Activated naive CD8-positive, alpha-beta T cell treated with anti-CD3 and anti-CD28 coated beads, Interleukin-2, amount 10 ng/mL, durations not matched to agents 7 days and 5 days (primary cell): Measurements from ENCODE around the gene IL13RA1. TPM values are rescaled to one million over a fixed set of nuclear protein-coding genes. Genes with fewer than 3 reads are reported as not detected.
"Not testable (repeated sequence)": the region's sequence is repeated elsewhere in the genome, so short reads cannot be mapped to it uniquely, and the experiment has no call there.

Experiments
- ATAC-seq: fragments of 150-1000 bp; cut with Tn5 transposase; one replicate; pipeline ENCODE4 v1.10.0; 2021; ENCODE audit warnings: low read depth, moderate library complexity
- POLR2A ChIA-PET: fragments of 350-600 bp; sonication (Branson Sonifier 250); formaldehyde crosslinking; loops from one replicate; lab custom pipeline; 2021; ENCODE audit warnings: antibody characterized with exemption; lab: Charles Lee
- DNase-seq: peaks from one replicate; pipeline ENCODE4 v3.0.0; 2021
- H3K27ac Mint-ChIP-seq: one replicate; pipeline ENCODE4 v1.8.0; 2022; ENCODE audit warnings: mild to moderate bottlenecking, mixed read lengths
- H3K27me3 Mint-ChIP-seq: one replicate; pipeline ENCODE4 v1.8.0; 2022; ENCODE audit warnings: mild to moderate bottlenecking, moderate library complexity, mixed read lengths
- H3K36me3 Mint-ChIP-seq: one replicate; pipeline ENCODE4 v1.8.0; 2021; ENCODE audit warnings: mild to moderate bottlenecking, mixed read lengths
- H3K4me1 Mint-ChIP-seq: one replicate; pipeline ENCODE4 v1.8.0; 2021; ENCODE audit warnings: mixed read lengths
- H3K4me3 Mint-ChIP-seq: one replicate; pipeline ENCODE4 v1.8.0; 2022; ENCODE audit warnings: mild to moderate bottlenecking, moderate library complexity, mixed read lengths
- H3K9me3 Mint-ChIP-seq: one replicate; pipeline ENCODE4 v1.8.0; 2021; ENCODE audit warnings: mixed read lengths
- total RNA-seq, 2 experiments: library from RNA; stranded (reverse); gene quantifications; one replicate each; pipeline ENCODE4 v1.2.3, GENCODE V29; 2021

The IL13RA1 gene
- total RNA-seq, 2 experiments from 2014 or later: 0.62 to 0.69 TPM

DNA sequence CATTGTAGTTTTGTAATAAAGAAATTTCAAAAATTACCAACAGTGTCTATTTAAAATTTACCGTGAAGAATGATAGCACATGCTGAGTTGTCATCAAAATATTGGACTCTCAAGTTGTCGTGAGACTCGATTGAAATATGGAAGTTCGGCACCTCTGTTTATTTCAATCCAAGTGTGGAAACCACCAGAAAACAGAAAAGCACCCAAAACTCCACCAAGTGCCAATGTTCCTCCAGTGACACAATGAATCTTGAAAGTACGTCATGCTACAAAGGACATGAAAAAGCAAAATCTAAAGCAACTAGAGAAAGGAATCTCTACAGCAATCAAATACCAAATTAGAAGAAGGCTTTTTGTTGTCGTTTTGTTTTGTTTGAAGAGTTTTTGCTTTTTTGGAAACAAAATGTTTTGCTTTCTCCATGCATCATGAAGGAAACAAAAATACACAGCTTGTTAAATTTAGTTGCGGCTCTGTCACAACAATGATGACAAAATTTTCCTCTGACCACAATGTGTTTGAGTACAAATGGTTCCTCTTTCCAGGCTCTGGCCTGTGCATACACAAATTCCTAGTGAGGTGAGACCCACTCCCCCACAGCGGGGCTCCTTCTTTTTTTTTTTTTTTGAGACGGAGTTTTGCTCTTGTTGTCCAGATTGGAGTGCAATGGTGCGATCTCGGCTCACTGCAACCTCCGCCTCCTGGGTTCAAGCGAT, 9.6 kb upstream of the IL13RA1 start:
- H3K27me3 Mint-ChIP-seq: no peaks in the 10 kb centered on the region
- ATAC-seq (no peak), DNase-seq (no peak)
- no peak overlapping the region for H3K4me3 Mint-ChIP-seq
- peaks cover 3% of the 10 kb centered on the region for H3K4me1 Mint-ChIP-seq
- POLR2A ChIA-PET: no interaction called here
- H3K36me3 Mint-ChIP-seq: no peaks in the 10 kb centered on the region
- H3K9me3 Mint-ChIP-seq: no peaks in the 10 kb centered on the region
- H3K27ac Mint-ChIP-seq: no peak overlapping the region

DNA sequence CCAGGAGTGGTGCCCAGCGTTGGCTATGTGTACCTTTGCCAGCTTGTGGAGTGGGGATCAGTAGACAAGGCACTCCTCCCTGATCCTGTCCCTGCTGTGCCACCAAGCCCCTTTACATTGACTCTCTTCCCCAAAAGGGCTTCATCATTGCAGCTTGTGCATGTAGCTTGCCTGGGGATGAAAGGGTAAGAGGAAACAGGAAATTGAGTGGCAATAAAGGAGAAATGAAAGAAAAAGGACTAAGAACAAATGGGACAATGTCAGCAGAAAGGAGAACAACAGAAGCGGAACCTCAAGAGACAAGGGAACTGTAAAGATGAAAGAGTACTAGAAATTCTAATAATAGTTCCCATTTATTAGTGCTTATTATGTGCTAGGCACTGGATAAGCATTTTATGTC, 8.7 kb upstream of the IL13RA1 start:
- Mint-ChIP-seq H3K4me3 (no peak overlapping the region), H3K36me3 (no peaks in the 10 kb centered on the region), H3K27ac (no peak overlapping the region), H3K9me3 (no peaks in the 10 kb centered on the region), H3K27me3 (no peaks in the 10 kb centered on the region), H3K4me1 (peaks cover 3% of the 10 kb centered on the region)
- DNase-seq (no peak), ATAC-seq (no peak)
- POLR2A ChIA-PET: no interaction called here

GRCh38 chrX:118720058-118720707, 7.2 kb upstream of the IL13RA1 start:
- peaks cover 3% of the 10 kb centered on the region for H3K4me1 Mint-ChIP-seq
- H3K4me3 Mint-ChIP-seq: no peak overlapping the region
- POLR2A ChIA-PET: no interaction called here
- H3K27me3 Mint-ChIP-seq: peaks cover 2% of the 10 kb centered on the region
- no peak overlapping the region for H3K27ac Mint-ChIP-seq
- no peaks in the 10 kb centered on the region for H3K9me3 Mint-ChIP-seq
- ATAC-seq (no peak), DNase-seq (no peak)
- H3K36me3 Mint-ChIP-seq: no peaks in the 10 kb centered on the region

GRCh38 chrX:118723376-118723775, 4.0 kb upstream of the IL13RA1 start:
- peaks cover 5% of the 10 kb centered on the region for H3K4me1 Mint-ChIP-seq
- DNase-seq: no peak
- H3K4me3 Mint-ChIP-seq: no peak overlapping the region
- no peak for ATAC-seq
- no peak overlapping the region for H3K27ac Mint-ChIP-seq
- no peaks in the 10 kb centered on the region for H3K36me3 Mint-ChIP-seq
- H3K9me3 Mint-ChIP-seq: no peaks in the 10 kb centered on the region
- peaks cover 15% of the 10 kb centered on the region for H3K27me3 Mint-ChIP-seq
- POLR2A ChIA-PET: no interaction called here

GRCh38 chrX:118724365-118724764, 3.0 kb upstream of the IL13RA1 start:
- Mint-ChIP-seq H3K27ac (no peak overlapping the region), H3K27me3 (peaks cover 25% of the 10 kb centered on the region), H3K9me3 (no peaks in the 10 kb centered on the region), H3K36me3 (no peaks in the 10 kb centered on the region), H3K4me1 (peaks cover 3% of the 10 kb centered on the region), H3K4me3 (no peak overlapping the region)
- POLR2A ChIA-PET: no interaction called here
- ATAC-seq: no peak
- DNase-seq: no peak

DNA sequence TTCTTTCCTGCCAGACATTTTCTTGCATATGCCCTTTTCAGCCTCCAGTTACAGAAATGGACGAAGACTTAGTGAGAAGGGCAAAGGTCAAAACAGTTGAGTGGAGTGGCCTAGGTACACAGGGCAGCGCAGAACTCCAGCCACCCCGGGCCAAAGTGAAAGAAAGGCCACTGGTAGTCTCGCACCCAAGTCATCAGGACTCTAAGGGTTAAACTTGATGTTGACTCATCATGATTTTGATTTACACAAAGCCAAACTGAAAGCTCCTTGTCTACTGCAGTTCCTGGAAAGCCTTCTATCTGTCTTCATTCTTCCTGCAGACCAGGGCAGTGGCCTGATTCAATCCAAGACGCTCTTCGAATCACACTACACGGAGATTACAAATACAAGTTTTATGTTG, 2.6 kb upstream of the IL13RA1 start:
- H3K27me3 Mint-ChIP-seq: peaks cover 28% of the 10 kb centered on the region
- ATAC-seq (no peak), DNase-seq (no peak)
- H3K4me3 Mint-ChIP-seq: no peak overlapping the region
- no peak overlapping the region for H3K27ac Mint-ChIP-seq
- H3K4me1 Mint-ChIP-seq: peaks cover 3% of the 10 kb centered on the region
- no peaks in the 10 kb centered on the region for H3K36me3 Mint-ChIP-seq
- POLR2A ChIA-PET: no interaction called here
- H3K9me3 Mint-ChIP-seq: no peaks in the 10 kb centered on the region

DNA sequence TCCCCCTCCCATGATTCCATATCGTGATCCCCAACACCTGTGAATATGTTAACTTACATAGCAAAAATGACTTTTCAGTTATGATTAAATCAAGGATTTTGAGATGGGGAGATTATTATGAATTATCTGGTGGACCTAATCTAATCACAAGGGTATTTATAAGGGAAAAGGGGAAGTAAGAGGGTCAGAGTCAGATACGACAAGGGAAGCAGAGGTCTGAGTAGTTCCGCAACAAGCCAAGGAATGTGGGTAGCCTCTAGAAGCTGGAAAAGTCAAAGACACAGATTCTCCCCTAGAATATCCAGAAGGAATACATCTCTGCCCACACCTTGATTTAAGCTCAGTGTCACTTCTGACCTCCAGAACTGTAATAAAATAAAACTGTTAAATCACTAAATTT, 1.0 kb upstream of the IL13RA1 start:
- Mint-ChIP-seq H3K36me3 (no peaks in the 10 kb centered on the region), H3K4me1 (peaks cover 3% of the 10 kb centered on the region), H3K9me3 (no peaks in the 10 kb centered on the region), H3K27me3 (peaks cover 35% of the 10 kb centered on the region), H3K27ac (no peak overlapping the region), H3K4me3 (peak overlapping the region; percentile 39)
- DNase-seq (no peak), ATAC-seq (no peak)
- POLR2A ChIA-PET: no interaction called here

GRCh38 chrX:118727686-118728339, 407 bp downstream of the IL13RA1 start:
- no peaks in the 10 kb centered on the region for H3K9me3 Mint-ChIP-seq
- no peak overlapping the region for H3K4me3 Mint-ChIP-seq
- POLR2A ChIA-PET: no interaction called here
- no peaks in the 10 kb centered on the region for H3K36me3 Mint-ChIP-seq
- peaks cover 3% of the 10 kb centered on the region for H3K4me1 Mint-ChIP-seq
- ATAC-seq (no peak), DNase-seq (no peak)
- H3K27ac Mint-ChIP-seq: no peak overlapping the region
- H3K27me3 Mint-ChIP-seq: peaks cover 35% of the 10 kb centered on the region

GRCh38 chrX:118729042-118729652, 1.7 kb downstream of the IL13RA1 start:
- H3K36me3 Mint-ChIP-seq: no peaks in the 10 kb centered on the region
- peaks cover 35% of the 10 kb centered on the region for H3K27me3 Mint-ChIP-seq

DNA sequence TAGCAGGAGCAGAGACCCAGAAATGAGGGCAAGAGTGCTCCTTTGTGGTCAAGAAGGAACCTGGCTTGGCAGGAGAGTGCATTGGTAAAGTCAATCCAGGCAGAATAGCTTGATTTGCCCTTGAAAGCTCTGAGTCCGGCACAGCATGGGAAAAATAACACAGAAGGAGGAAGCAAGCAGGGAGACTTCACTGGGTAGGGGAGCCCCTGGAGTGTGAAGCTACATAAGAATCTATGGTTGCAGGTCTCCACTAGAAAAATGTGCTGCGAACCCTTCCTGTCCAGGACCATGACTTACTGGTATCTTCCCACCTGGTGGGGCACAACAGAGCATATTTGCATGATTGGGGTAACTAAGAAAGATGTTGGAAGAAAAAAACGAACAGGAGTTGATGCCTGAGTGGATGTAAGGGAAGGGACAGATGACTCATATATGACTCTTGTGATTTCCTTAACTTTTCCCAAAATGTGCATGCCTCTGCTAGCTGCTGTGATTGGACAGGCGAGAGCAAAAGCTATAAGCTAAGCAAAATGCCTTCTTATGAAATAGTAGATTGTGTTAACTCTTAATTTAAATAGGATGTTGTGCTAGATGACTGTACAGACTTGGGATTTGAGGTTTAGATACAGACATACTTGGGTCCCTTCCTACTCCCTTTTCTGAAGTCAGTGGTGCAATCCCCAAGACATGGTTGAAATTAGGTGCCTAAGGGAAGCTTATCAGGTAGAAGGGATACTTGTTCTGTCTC, 3.3 kb downstream of the IL13RA1 start:
- Mint-ChIP-seq H3K27ac (no peak overlapping the region), H3K4me1 (peaks cover 3% of the 10 kb centered on the region), H3K4me3 (no peak overlapping the region), H3K27me3 (peaks cover 45% of the 10 kb centered on the region), H3K9me3 (no peaks in the 10 kb centered on the region), H3K36me3 (no peaks in the 10 kb centered on the region)
- no peak for DNase-seq
- POLR2A ChIA-PET: no interaction called here
- ATAC-seq: no peak

More at GRCh38 chrX:118729042-118729652, 1.7 kb downstream of the IL13RA1 start:
- ATAC-seq (no peak), DNase-seq (no peak)
- Mint-ChIP-seq H3K4me3 (no peak overlapping the region), H3K9me3 (no peaks in the 10 kb centered on the region), H3K27ac (no peak overlapping the region), H3K4me1 (peaks cover 3% of the 10 kb centered on the region)
- POLR2A ChIA-PET: no interaction called here

GRCh38 chrX:118732551-118732950, 5.1 kb downstream of the IL13RA1 start:
- H3K36me3 Mint-ChIP-seq, POLR2A ChIA-PET, DNase-seq, H3K27ac Mint-ChIP-seq, H3K4me1 Mint-ChIP-seq, ATAC-seq, H3K4me3 Mint-ChIP-seq, H3K9me3 Mint-ChIP-seq: not testable (repeated sequence)
- H3K27me3 Mint-ChIP-seq: peaks cover 35% of the 10 kb centered on the region

GRCh38 chrX:118734909-118735308, 7.5 kb downstream of the IL13RA1 start:
- no peaks in the 10 kb centered on the region for H3K4me1 Mint-ChIP-seq
- no peak overlapping the region for H3K27ac Mint-ChIP-seq
- DNase-seq (no peak), ATAC-seq (no peak)
- H3K4me3 Mint-ChIP-seq: no peak overlapping the region
- POLR2A ChIA-PET: no interaction called here
- H3K36me3 Mint-ChIP-seq: no peaks in the 10 kb centered on the region
- H3K9me3 Mint-ChIP-seq: peaks cover 1% of the 10 kb centered on the region
- H3K27me3 Mint-ChIP-seq: peaks cover 20% of the 10 kb centered on the region

DNA sequence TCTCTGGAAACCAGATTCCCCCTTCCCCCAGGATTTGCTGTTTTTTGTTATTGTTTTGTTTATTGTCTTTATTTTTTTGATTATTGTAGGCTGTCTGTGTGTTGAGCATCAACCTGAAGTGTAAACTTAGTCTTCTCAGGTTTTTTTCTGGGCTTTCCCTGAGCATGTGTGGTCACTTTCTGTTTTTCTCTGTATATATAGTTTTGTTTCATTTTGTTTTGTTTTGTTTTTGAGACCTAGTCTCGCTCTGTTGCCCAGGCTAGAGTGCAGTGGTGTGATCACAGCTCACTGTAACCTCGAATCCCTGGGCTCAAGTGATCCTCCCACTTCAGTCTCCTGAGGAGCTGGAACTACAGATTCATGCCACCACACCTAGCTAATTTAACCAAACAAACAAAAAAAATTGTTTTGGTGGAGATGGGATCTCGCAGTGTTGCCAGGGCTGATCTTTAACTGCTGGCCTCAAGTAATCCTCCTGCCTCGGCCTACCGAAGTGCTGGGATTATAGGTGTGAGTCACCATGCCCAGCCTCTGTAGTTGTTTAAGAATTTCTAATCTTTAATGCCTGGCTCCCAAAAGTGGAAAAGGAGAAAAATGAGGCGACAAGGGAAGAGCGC, 9.1 kb downstream of the IL13RA1 start:
- DNase-seq: no peak
- no peak overlapping the region for H3K4me3 Mint-ChIP-seq
- no peaks in the 10 kb centered on the region for H3K4me1 Mint-ChIP-seq
- POLR2A ChIA-PET: no interaction called here
- no peaks in the 10 kb centered on the region for H3K36me3 Mint-ChIP-seq
- no peak overlapping the region for H3K27ac Mint-ChIP-seq
- ATAC-seq: no peak
- H3K27me3 Mint-ChIP-seq: peaks cover 13% of the 10 kb centered on the region
- H3K9me3 Mint-ChIP-seq: peaks cover 1% of the 10 kb centered on the region
